ENCODE measurements around the gene KLF6.

Gene KLF6

GRCh38 chr10:3820255-3820654, 35.2 kb upstream of the KLF6 start:
- Histone ChIP-seq H3K9me3 (ENCODE audit: control insufficient read depth, insufficient read depth, low read length) (no peaks in the 10 kb centered on the region; the same call in 1 of the 2 replicates), H3K4me1 (ENCODE audit: insufficient read depth, low read length) (no peaks in the 10 kb centered on the region; the same call in 1 of the 2 replicates), H3K36me3 (ENCODE audit: insufficient read depth, low read length) (no peaks in the 10 kb centered on the region), H3K9ac (ENCODE audit: low read depth, low read length) (no peak overlapping the region)

- Histone ChIP-seq H3K4me1 (ENCODE audit: insufficient read depth, low read length) (no peaks in the 10 kb centered on the region; the same call in 1 of the 2 replicates), H3K9me3 (ENCODE audit: control insufficient read depth, insufficient read depth, low read length) (no peaks in the 10 kb centered on the region; the same call in 1 of the 2 replicates), H3K36me3 (ENCODE audit: insufficient read depth, low read length) (no peaks in the 10 kb centered on the region), H3K9ac (ENCODE audit: low read depth, low read length) (no peak overlapping the region)
Observed at GRCh38 chr10:3816995-3817394, 32.0 kb upstream of the KLF6 start.

GRCh38 chr10:3814838-3815220, 29.8 kb upstream of the KLF6 start:
- no peaks in the 10 kb centered on the region for H3K36me3 ChIP-seq (ENCODE audit: insufficient read depth, low read length)
- H3K4me1 ChIP-seq (ENCODE audit: insufficient read depth, low read length), result peaks cover 4% of the 10 kb centered on the region; the same call in 1 of the 2 replicates
- no peak overlapping the region for H3K9ac ChIP-seq (ENCODE audit: low read depth, low read length)
- no peaks in the 10 kb centered on the region; the same call in 1 of the 2 replicates for H3K9me3 ChIP-seq (ENCODE audit: control insufficient read depth, insufficient read depth, low read length)

GRCh38 chr10:3813986-3814837, 29.2 kb upstream of the KLF6 start:
- Histone ChIP-seq H3K4me1 (ENCODE audit: insufficient read depth, low read length) (peaks cover 4% of the 10 kb centered on the region; the same call in 1 of the 2 replicates), H3K9ac (ENCODE audit: low read depth, low read length) (no peak overlapping the region)

GRCh38 chr10:3813267-3813666, 28.3 kb upstream of the KLF6 start:
- H3K4me1 ChIP-seq (ENCODE audit: insufficient read depth, low read length), result peaks cover 4% of the 10 kb centered on the region; the same call in 1 of the 2 replicates
- H3K36me3 ChIP-seq (ENCODE audit: insufficient read depth, low read length), result no peaks in the 10 kb centered on the region
- H3K9me3 ChIP-seq (ENCODE audit: control insufficient read depth, insufficient read depth, low read length), result no peaks in the 10 kb centered on the region; the same call in 1 of the 2 replicates
- no peak overlapping the region for H3K9ac ChIP-seq (ENCODE audit: low read depth, low read length)

More at GRCh38 chr10:3813986-3814837, 29.2 kb upstream of the KLF6 start:
- Histone ChIP-seq H3K36me3 (ENCODE audit: insufficient read depth, low read length) (no peaks in the 10 kb centered on the region), H3K9me3 (ENCODE audit: control insufficient read depth, insufficient read depth, low read length) (no peaks in the 10 kb centered on the region; the same call in 1 of the 2 replicates)

GRCh38 chr10:3812141-3812540, 27.1 kb upstream of the KLF6 start:
- no peaks in the 10 kb centered on the region; the same call in 1 of the 2 replicates for H3K9me3 ChIP-seq (ENCODE audit: control insufficient read depth, insufficient read depth, low read length)
- no peak overlapping the region for H3K9ac ChIP-seq (ENCODE audit: low read depth, low read length)
- peaks cover 5% of the 10 kb centered on the region; the same call in 1 of the 2 replicates for H3K4me1 ChIP-seq (ENCODE audit: insufficient read depth, low read length)
- no peaks in the 10 kb centered on the region for H3K36me3 ChIP-seq (ENCODE audit: insufficient read depth, low read length)

GRCh38 chr10:3811291-3811870, 26.4 kb upstream of the KLF6 start:
- Histone ChIP-seq H3K9ac (ENCODE audit: low read depth, low read length) (no peak overlapping the region), H3K36me3 (ENCODE audit: insufficient read depth, low read length) (no peaks in the 10 kb centered on the region), H3K9me3 (ENCODE audit: control insufficient read depth, insufficient read depth, low read length) (no peaks in the 10 kb centered on the region; the same call in 1 of the 2 replicates), H3K4me1 (ENCODE audit: insufficient read depth, low read length) (peaks cover 12% of the 10 kb centered on the region)

- Histone ChIP-seq H3K9me3 (ENCODE audit: control insufficient read depth, insufficient read depth, low read length) (no peaks in the 10 kb centered on the region), H3K36me3 (ENCODE audit: insufficient read depth, low read length) (no peaks in the 10 kb centered on the region), H3K4me1 (ENCODE audit: insufficient read depth, low read length) (peaks cover 38% of the 10 kb centered on the region), H3K9ac (ENCODE audit: low read depth, low read length) (no peak overlapping the region)
Observed at GRCh38 chr10:3808689-3809199, 23.7 kb upstream of the KLF6 start.

GRCh38 chr10:3807928-3808496, 23.0 kb upstream of the KLF6 start:
- Histone ChIP-seq H3K4me1 (ENCODE audit: insufficient read depth, low read length) (peaks cover 42% of the 10 kb centered on the region), H3K36me3 (ENCODE audit: insufficient read depth, low read length) (no peaks in the 10 kb centered on the region), H3K9ac (ENCODE audit: low read depth, low read length) (no peak overlapping the region), H3K9me3 (ENCODE audit: control insufficient read depth, insufficient read depth, low read length) (no peaks in the 10 kb centered on the region)

- Histone ChIP-seq H3K9me3 (ENCODE audit: control insufficient read depth, insufficient read depth, low read length) (no peaks in the 10 kb centered on the region), H3K4me1 (ENCODE audit: insufficient read depth, low read length) (peaks cover 42% of the 10 kb centered on the region), H3K9ac (ENCODE audit: low read depth, low read length) (no peak overlapping the region), H3K36me3 (ENCODE audit: insufficient read depth, low read length) (no peaks in the 10 kb centered on the region)
Observed at GRCh38 chr10:3807211-3807927, 22.4 kb upstream of the KLF6 start.

GRCh38 chr10:3806603-3807002, 21.6 kb upstream of the KLF6 start:
- no peaks in the 10 kb centered on the region for H3K9me3 ChIP-seq (ENCODE audit: control insufficient read depth, insufficient read depth, low read length)
- no peaks in the 10 kb centered on the region for H3K36me3 ChIP-seq (ENCODE audit: insufficient read depth, low read length)
- H3K4me1 ChIP-seq (ENCODE audit: insufficient read depth, low read length), result peaks cover 42% of the 10 kb centered on the region
- no peak overlapping the region for H3K9ac ChIP-seq (ENCODE audit: low read depth, low read length)

- H3K4me1 ChIP-seq (ENCODE audit: insufficient read depth, low read length), result peaks cover 42% of the 10 kb centered on the region
Observed at GRCh38 chr10:3805791-3806461, 20.9 kb upstream of the KLF6 start.

GRCh38 chr10:3805201-3805790, 20.3 kb upstream of the KLF6 start:
- H3K36me3 ChIP-seq (ENCODE audit: insufficient read depth, low read length), result no peaks in the 10 kb centered on the region
- H3K4me1 ChIP-seq (ENCODE audit: insufficient read depth, low read length), result peaks cover 42% of the 10 kb centered on the region
- no peak overlapping the region for H3K9ac ChIP-seq (ENCODE audit: low read depth, low read length)
- H3K9me3 ChIP-seq (ENCODE audit: control insufficient read depth, insufficient read depth, low read length), result no peaks in the 10 kb centered on the region

More at GRCh38 chr10:3805791-3806461, 20.9 kb upstream of the KLF6 start:
- no peaks in the 10 kb centered on the region for H3K36me3 ChIP-seq (ENCODE audit: insufficient read depth, low read length)
- H3K9ac ChIP-seq (ENCODE audit: low read depth, low read length), result no peak overlapping the region
- H3K9me3 ChIP-seq (ENCODE audit: control insufficient read depth, insufficient read depth, low read length), result no peaks in the 10 kb centered on the region

All from ES-I3 (cell line).